Mesenchymal stem cell (in vitro differentiated cells and primary cell): Measurements from ENCODE around the gene FOXA3.

Experiments
- DNase-seq: peaks from one replicate; pipeline ENCODE4 v3.0.0-alpha.2; 2013
- H2AFZ ChIP-seq: one replicate; pipeline ENCODE4 v1.6.1; 2013; ENCODE audit warnings: low read depth, mild to moderate bottlenecking, control low read depth, inconsistent platforms, low read length, moderate library complexity
- H2AK5ac ChIP-seq: 2 replicates; pipeline ENCODE4 v1.6.1; 2013; ENCODE audit warnings: low read length, moderate library complexity, mild to moderate bottlenecking, inconsistent platforms; ENCODE audit not compliant: severe bottlenecking
- H2BK120ac ChIP-seq: one replicate; pipeline ENCODE4 v1.6.1; 2013; ENCODE audit warnings: low read depth, mild to moderate bottlenecking, inconsistent platforms, low read length, moderate library complexity
- H2BK12ac ChIP-seq, 2 experiments: one replicate each; pipeline ENCODE4 v1.6.1; 2013; ENCODE audit warnings: inconsistent platforms in 2 of 2, low read length in 2 of 2, mild to moderate bottlenecking in 2 of 2, moderate library complexity in 2 of 2, control low read depth in 1 of 2
- H2BK15ac ChIP-seq: one replicate; pipeline ENCODE4 v1.6.1; 2013; ENCODE audit warnings: mild to moderate bottlenecking, low read depth, inconsistent platforms; ENCODE audit not compliant: poor library complexity, severe bottlenecking
- H2BK5ac ChIP-seq: 2 replicates; pipeline ENCODE4 v1.6.1; 2013; ENCODE audit warnings: low read depth, mild to moderate bottlenecking, low read length, control low read depth, inconsistent platforms; ENCODE audit not compliant: poor library complexity, severe bottlenecking
- H3K14ac ChIP-seq, 2 experiments: one replicate each; pipeline ENCODE4 v1.6.1; 2013; ENCODE audit warnings: inconsistent platforms in 2 of 2, low read length in 2 of 2, control low read depth in 1 of 2, mild to moderate bottlenecking in 1 of 2, moderate library complexity in 1 of 2
- H3K18ac ChIP-seq, 2 experiments: one replicate each; pipeline ENCODE4 v1.6.1; 2013; ENCODE audit warnings: inconsistent platforms in 2 of 2, low read length in 2 of 2, control low read depth in 1 of 2, low read depth in 1 of 2, mild to moderate bottlenecking in 1 of 2
- H3K23ac ChIP-seq, 2 experiments: one replicate each; pipeline ENCODE4 v1.6.1; 2013; ENCODE audit warnings: inconsistent platforms in 2 of 2, low read length in 2 of 2, mild to moderate bottlenecking in 2 of 2, moderate library complexity in 2 of 2, control low read depth in 1 of 2
- H3K27ac ChIP-seq: 2 replicates; pipeline ENCODE4 v1.5.1; 2013; ENCODE audit warnings: mild to moderate bottlenecking, moderate library complexity, low read length, control low read depth, inconsistent platforms; ENCODE audit not compliant: poor library complexity, severe bottlenecking
- H3K27me3 ChIP-seq, 2 experiments: 2 replicates each; pipeline versions ENCODE4 v1.6.1 to v1.7.0; 2013; ENCODE audit warnings: low read length in 2 of 2, mild to moderate bottlenecking in 2 of 2, moderate library complexity in 2 of 2, control low read depth in 1 of 2, inconsistent platforms in 1 of 2; ENCODE audit not compliant: control insufficient read depth in 1 of 2, insufficient read depth in 1 of 2
- H3K36me3 ChIP-seq, 2 experiments: 2 replicates each; pipeline versions ENCODE4 v1.6.1 to v1.7.0; 2013; ENCODE audit warnings: low read length in 2 of 2, control low read depth in 1 of 2, inconsistent platforms in 1 of 2, low read depth in 1 of 2, mild to moderate bottlenecking in 1 of 2; ENCODE audit not compliant: insufficient read depth in 2 of 2, control insufficient read depth in 1 of 2
- H3K4ac ChIP-seq, 2 experiments: one replicate each; pipeline ENCODE4 v1.6.1; 2013; ENCODE audit warnings: inconsistent platforms in 2 of 2, low read length in 2 of 2, mild to moderate bottlenecking in 2 of 2, moderate library complexity in 2 of 2, control low read depth in 1 of 2, low read depth in 1 of 2
- H3K4me1 ChIP-seq: 2 replicates; pipeline ENCODE4 v1.6.1; 2013; ENCODE audit warnings: low read depth, low read length, control low read depth; ENCODE audit not compliant: control insufficient read depth, insufficient read depth
- H3K4me2 ChIP-seq: 2 replicates; pipeline ENCODE4 v1.6.1; 2013; ENCODE audit warnings: low read length, mild to moderate bottlenecking, inconsistent platforms; ENCODE audit not compliant: poor library complexity, severe bottlenecking
- H3K4me3 ChIP-seq, 2 experiments: 2 replicates each; pipeline versions ENCODE4 v1.5.1 to v1.7.0; 2013; ENCODE audit warnings: low read length in 2 of 2, mild to moderate bottlenecking in 2 of 2, control low read depth in 1 of 2, low read depth in 1 of 2; ENCODE audit not compliant: insufficient read depth in 1 of 2
- H3K79me1 ChIP-seq: replicated peaks from 2 replicates; pipeline ENCODE4 v1.6.1; 2013; ENCODE audit warnings: mild to moderate bottlenecking, control low read depth, low read length, inconsistent platforms; ENCODE audit not compliant: poor library complexity, severe bottlenecking
- H3K9ac ChIP-seq: 2 replicates; pipeline ENCODE4 v1.7.0; 2013; ENCODE audit warnings: mild to moderate bottlenecking, low read length, moderate library complexity
- H3K9me3 ChIP-seq: 2 replicates; pipeline ENCODE4 v1.7.0; 2013; ENCODE audit warnings: mild to moderate bottlenecking, low read length; ENCODE audit not compliant: control insufficient read depth
- H4K8ac ChIP-seq: one replicate; pipeline ENCODE4 v1.6.1; 2013; ENCODE audit warnings: inconsistent platforms, mild to moderate bottlenecking, low read length, moderate library complexity
- H4K91ac ChIP-seq: one replicate; pipeline ENCODE4 v1.6.1; 2013; ENCODE audit warnings: mild to moderate bottlenecking, low read length, inconsistent platforms
- WGBS: methylation state at CpG from one replicate; pipeline ENCODE4 v1.1.7; 2013; ENCODE audit warnings: mixed read lengths; 5-methylcytosine and 5-hydroxymethylcytosine counted together

The FOXA3 gene

GRCh38 chr19:45879055-45879454 is 14.9 kb downstream of the FOXA3 start:
- Histone ChIP-seq H3K4me3 (no peak overlapping the region), H2BK5ac (no peak overlapping the region), H3K4me2 (no peak overlapping the region), H2BK120ac (no peak overlapping the region), H3K4me1 (peaks cover 44% of the 10 kb centered on the region), H2BK12ac (no peak overlapping the region), H2AK5ac (peak overlapping the region; percentile 37), H3K27ac (no peak overlapping the region), H3K23ac (no peak overlapping the region), H3K79me1 (peaks cover 8% of the 10 kb centered on the region), H4K91ac (no peak overlapping the region), H3K4ac (no peak overlapping the region), H3K27me3 (peaks cover 0 to 42% of the 10 kb centered on the region in 2 experiments), H3K9me3 (no peaks in the 10 kb centered on the region), H3K14ac (no peak overlapping the region), H4K8ac (no peak overlapping the region), H2AFZ (no peak overlapping the region), H2BK15ac (peak overlapping the region; percentile 33), H3K36me3 (peaks cover 5% of the 10 kb centered on the region in 2 experiments), H3K18ac (no peak overlapping the region), H3K9ac (no peak overlapping the region)
- no peak for DNase-seq
- 90% methylated on average over 8 of the region's 8 CpGs for WGBS

GRCh38 chr19:45879971-45880370 is 15.8 kb downstream of the FOXA3 start:
- no peak overlapping the region for H2BK5ac ChIP-seq
- H3K4me3 ChIP-seq, result no peak overlapping the region
- no peak overlapping the region for H3K23ac ChIP-seq
- no peak for DNase-seq
- no peak overlapping the region for H4K8ac ChIP-seq
- H3K79me1 ChIP-seq, result peaks cover 14% of the 10 kb centered on the region
- H3K9ac ChIP-seq, result no peak overlapping the region
- no peak overlapping the region for H4K91ac ChIP-seq
- H3K18ac ChIP-seq, result no peak overlapping the region
- H3K4me1 ChIP-seq, result peaks cover 53% of the 10 kb centered on the region
- 83% methylated on average over 2 of the region's 2 CpGs for WGBS
- H3K4ac ChIP-seq, result no peak overlapping the region
- H2AFZ ChIP-seq, result no peak overlapping the region
- no peak overlapping the region for H2AK5ac ChIP-seq
- H2BK12ac ChIP-seq, result no peak overlapping the region
- no peak overlapping the region for H3K14ac ChIP-seq
- H3K27ac ChIP-seq, result no peak overlapping the region
- peaks cover 8 to 14% of the 10 kb centered on the region in 2 experiments for H3K36me3 ChIP-seq
- H2BK120ac ChIP-seq, result no peak overlapping the region
- H2BK15ac ChIP-seq, result no peak overlapping the region
- H3K4me2 ChIP-seq, result no peak overlapping the region
- H3K9me3 ChIP-seq, result no peaks in the 10 kb centered on the region
- H3K27me3 ChIP-seq, result peaks cover 0 to 36% of the 10 kb centered on the region in 2 experiments

GRCh38 chr19:45881082-45881908 is 17.2 kb downstream of the FOXA3 start:
- H4K8ac ChIP-seq, result no peak overlapping the region

GRCh38 chr19:45881909-45882528 is 17.9 kb downstream of the FOXA3 start:
- Histone ChIP-seq H2AFZ (no peak overlapping the region), H3K4me3 (no peak overlapping the region), H3K14ac (no peak overlapping the region), H3K9me3 (no peaks in the 10 kb centered on the region), H3K4ac (no peak overlapping the region), H4K8ac (peak overlapping the region; percentile 29), H3K4me2 (peak overlapping the region; percentile 83), H3K36me3 (peaks cover 8 to 17% of the 10 kb centered on the region in 2 experiments), H3K27ac (peak overlapping the region; percentile 45), H3K79me1 (peaks cover 16% of the 10 kb centered on the region), H4K91ac (peak overlapping the region; percentile 28), H3K18ac (no peak overlapping the region), H2BK5ac (no peak overlapping the region), H3K4me1 (peaks cover 51% of the 10 kb centered on the region), H3K23ac (no peak overlapping the region), H3K27me3 (peaks cover 0 to 19% of the 10 kb centered on the region in 2 experiments), H2BK12ac (no peak overlapping the region), H2BK15ac (peak overlapping the region; percentile 6), H3K9ac (no peak overlapping the region), H2AK5ac (peak overlapping the region; percentile 92), H2BK120ac (no peak overlapping the region)
- DNase-seq, result no peak
- 46% methylated on average over 4 of the region's 4 CpGs for WGBS

More at GRCh38 chr19:45881082-45881908, 17.2 kb downstream of the FOXA3 start:
- no peak overlapping the region for H2BK5ac ChIP-seq
- H3K79me1 ChIP-seq, result peaks cover 16% of the 10 kb centered on the region
- H2BK15ac ChIP-seq, result no peak overlapping the region
- H3K18ac ChIP-seq, result no peak overlapping the region
- H2BK120ac ChIP-seq, result no peak overlapping the region
- peaks cover 0 to 23% of the 10 kb centered on the region in 2 experiments for H3K27me3 ChIP-seq
- no peak for DNase-seq
- H3K9me3 ChIP-seq, result no peaks in the 10 kb centered on the region
- H2AK5ac ChIP-seq, result peak overlapping the region; percentile 72
- H3K23ac ChIP-seq, result no peak overlapping the region
- peaks cover 8 to 17% of the 10 kb centered on the region in 2 experiments for H3K36me3 ChIP-seq
- H2AFZ ChIP-seq, result no peak overlapping the region
- peaks cover 59% of the 10 kb centered on the region for H3K4me1 ChIP-seq
- H3K4ac ChIP-seq, result no peak overlapping the region
- 72% methylated on average over 10 of the region's 10 CpGs for WGBS
- no peak overlapping the region for H3K4me2 ChIP-seq
- H3K9ac ChIP-seq, result no peak overlapping the region
- peak overlapping the region; percentile 39 for H3K27ac ChIP-seq
- no peak overlapping the region for H3K14ac ChIP-seq
- H3K4me3 ChIP-seq, result no peak overlapping the region
- H4K91ac ChIP-seq, result peak overlapping the region; percentile 84
- no peak overlapping the region for H2BK12ac ChIP-seq
